Measurements from ENCODE around the gene AMPD2. TPM values are rescaled to one million over a fixed set of nuclear protein-coding genes. Genes with fewer than 3 reads are reported as not detected.

The AMPD2 gene
- total and polyA plus RNA-seq, 4 donors: 16.7 to 57.4 (median 44.5) TPM

DNA sequence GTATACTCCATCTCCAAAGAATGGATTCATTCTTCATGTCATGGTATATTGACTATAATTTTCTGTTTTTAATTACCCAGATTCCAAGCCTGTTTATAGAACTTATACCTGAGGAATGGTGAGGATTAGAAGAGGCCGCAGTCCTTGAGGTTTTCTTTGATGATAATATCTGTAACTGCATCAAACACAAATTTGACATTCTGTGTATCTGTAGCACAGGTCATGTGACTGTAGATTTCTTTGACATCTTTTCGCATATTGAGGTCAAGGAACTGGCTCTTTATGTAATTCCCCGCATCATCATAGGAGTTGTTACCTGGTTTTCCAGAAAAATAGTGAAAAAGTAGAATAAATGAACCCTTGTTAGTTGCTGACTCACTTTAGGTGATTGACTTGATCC is 16.4 kb upstream of the AMPD2 start:
- no peak overlapping the region for H3K27ac ChIP-seq (ENCODE audit: low read depth in 1 of 2, low read length in 1 of 2)
- H3K4me3 ChIP-seq: no peak overlapping the region
- TF ChIP-seq, protein P1, sequence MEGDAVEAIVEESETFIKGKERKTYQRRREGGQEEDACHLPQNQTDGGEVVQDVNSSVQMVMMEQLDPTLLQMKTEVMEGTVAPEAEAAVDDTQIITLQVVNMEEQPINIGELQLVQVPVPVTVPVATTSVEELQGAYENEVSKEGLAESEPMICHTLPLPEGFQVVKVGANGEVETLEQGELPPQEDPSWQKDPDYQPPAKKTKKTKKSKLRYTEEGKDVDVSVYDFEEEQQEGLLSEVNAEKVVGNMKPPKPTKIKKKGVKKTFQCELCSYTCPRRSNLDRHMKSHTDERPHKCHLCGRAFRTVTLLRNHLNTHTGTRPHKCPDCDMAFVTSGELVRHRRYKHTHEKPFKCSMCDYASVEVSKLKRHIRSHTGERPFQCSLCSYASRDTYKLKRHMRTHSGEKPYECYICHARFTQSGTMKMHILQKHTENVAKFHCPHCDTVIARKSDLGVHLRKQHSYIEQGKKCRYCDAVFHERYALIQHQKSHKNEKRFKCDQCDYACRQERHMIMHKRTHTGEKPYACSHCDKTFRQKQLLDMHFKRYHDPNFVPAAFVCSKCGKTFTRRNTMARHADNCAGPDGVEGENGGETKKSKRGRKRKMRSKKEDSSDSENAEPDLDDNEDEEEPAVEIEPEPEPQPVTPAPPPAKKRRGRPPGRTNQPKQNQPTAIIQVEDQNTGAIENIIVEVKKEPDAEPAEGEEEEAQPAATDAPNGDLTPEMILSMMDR (IDR thresholded peaks at IDR 0.05; ENCODE audit: control extremely low read depth, extremely low read depth): no peak
- no peaks in the 10 kb centered on the region for H3K4me1 ChIP-seq (ENCODE audit: control insufficient read depth in 5 of 5, insufficient read depth in 5 of 5, low read length in 5 of 5)
- DNase-seq (no peak), ATAC-seq (ENCODE audit: insufficient read depth, low FRiP score) (no peak)
- WGBS, 2 donors: 93 to 94% methylated on average over 3 of the region's 3 CpGs
- no peaks in the 10 kb centered on the region for H3K9me3 ChIP-seq (ENCODE audit: control insufficient read depth in 4 of 4, insufficient read depth in 3 of 4, low read length in 3 of 4)
- H3K9ac ChIP-seq (ENCODE audit: insufficient read depth in 1 of 2, low read length in 2 of 2): no peak overlapping the region
- peaks cover 0 to 4% (median 1%) of the 10 kb centered on the region in 4 donors for H3K36me3 ChIP-seq (ENCODE audit: control insufficient read depth in 4 of 4, insufficient read depth in 4 of 4, low read length in 4 of 4)
- H3K27me3 ChIP-seq (ENCODE audit: control insufficient read depth in 3 of 3, insufficient read depth in 3 of 3, low read length in 2 of 3): no peaks in the 10 kb centered on the region

DNA sequence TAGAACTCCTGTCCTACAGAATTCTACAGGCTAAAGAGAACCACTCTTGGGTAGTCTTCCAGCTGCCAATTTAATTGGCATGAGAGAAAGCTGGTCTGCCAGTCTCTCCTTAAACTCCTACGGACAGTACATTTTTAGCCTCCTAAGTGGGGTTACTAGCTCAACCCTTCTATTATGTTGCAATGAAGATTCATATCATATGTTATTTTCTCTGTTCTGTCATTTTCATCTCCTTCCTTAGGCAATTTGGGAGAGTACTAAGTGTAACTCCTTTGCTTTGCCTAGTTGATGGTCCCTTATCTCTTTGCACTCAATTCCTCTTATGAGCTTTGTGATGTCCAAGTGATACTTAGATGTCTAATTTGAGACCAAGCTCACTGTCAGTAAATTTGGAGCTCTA is 14.3 kb upstream of the AMPD2 start:
- H3K9ac ChIP-seq (ENCODE audit: insufficient read depth in 1 of 2, low read length in 2 of 2): no peak overlapping the region
- peaks cover 0 to 2% (median 0%) of the 10 kb centered on the region in 3 donors for H3K27me3 ChIP-seq (ENCODE audit: control insufficient read depth in 3 of 3, insufficient read depth in 3 of 3, low read length in 2 of 3)
- 94 to 97% methylated on average over 1 of the region's 1 CpG for WGBS, 2 donors
- no peaks in the 10 kb centered on the region for H3K9me3 ChIP-seq (ENCODE audit: control insufficient read depth in 4 of 4, insufficient read depth in 3 of 4, low read length in 3 of 4)
- no peak overlapping the region for H3K4me3 ChIP-seq
- H3K4me1 ChIP-seq (ENCODE audit: control insufficient read depth in 5 of 5, insufficient read depth in 5 of 5, low read length in 5 of 5): no peaks in the 10 kb centered on the region
- H3K36me3 ChIP-seq (ENCODE audit: control insufficient read depth in 4 of 4, insufficient read depth in 4 of 4, low read length in 4 of 4): peaks cover 0 to 2% (median 0%) of the 10 kb centered on the region in 4 donors
- ATAC-seq (ENCODE audit: insufficient read depth, low FRiP score): no peak
- H3K27ac ChIP-seq (ENCODE audit: low read depth in 1 of 2, low read length in 1 of 2): no peak overlapping the region
- DNase-seq: no peak
- TF ChIP-seq, protein P1 (IDR thresholded peaks at IDR 0.05; ENCODE audit: control extremely low read depth, extremely low read depth): no peak

DNA sequence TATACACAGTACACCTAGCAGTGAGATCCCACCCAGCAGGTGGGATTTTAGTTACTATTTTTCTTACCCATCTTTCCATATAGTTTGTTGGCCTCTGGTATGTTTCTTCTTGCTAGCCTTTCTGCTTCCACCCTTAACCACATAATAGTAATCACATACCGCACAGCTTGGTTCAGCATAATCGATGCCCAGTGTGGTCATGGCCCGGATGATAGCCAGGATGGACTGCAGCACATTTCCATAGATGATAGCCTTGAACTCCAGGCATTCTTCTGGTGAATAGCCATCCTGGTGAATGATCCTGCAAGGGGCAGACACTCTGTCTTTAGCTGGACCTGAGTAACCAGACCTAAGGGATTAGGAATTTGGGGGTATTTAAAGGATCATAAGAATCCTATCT is 9.8 kb upstream of the AMPD2 start:
- Histone ChIP-seq H3K4me3 (no peak overlapping the region), H3K36me3 (ENCODE audit: control insufficient read depth in 4 of 4, insufficient read depth in 4 of 4, low read length in 4 of 4) (no peaks in the 10 kb centered on the region), H3K27ac (ENCODE audit: low read depth in 1 of 2, low read length in 1 of 2) (no peak overlapping the region), H3K27me3 (ENCODE audit: control insufficient read depth in 3 of 3, insufficient read depth in 3 of 3, low read length in 2 of 3) (peaks cover 0 to 8% (median 0%) of the 10 kb centered on the region in 3 donors), H3K9me3 (ENCODE audit: control insufficient read depth in 4 of 4, insufficient read depth in 3 of 4, low read length in 3 of 4) (no peaks in the 10 kb centered on the region), H3K4me1 (ENCODE audit: control insufficient read depth in 5 of 5, insufficient read depth in 5 of 5, low read length in 5 of 5) (peaks cover 0 to 7% (median 0%) of the 10 kb centered on the region in 5 donors), H3K9ac (ENCODE audit: insufficient read depth in 1 of 2, low read length in 2 of 2) (no peak overlapping the region)
- TF ChIP-seq, protein P1 (IDR thresholded peaks at IDR 0.05; ENCODE audit: control extremely low read depth, extremely low read depth): no peak
- ATAC-seq (ENCODE audit: insufficient read depth, low FRiP score) (no peak), DNase-seq (no peak)
- 96 to 97% methylated on average over 3 of the region's 3 CpGs for WGBS, 2 donors
